Suprapubic skin (tissue), 4 donors: ENCODE data around the gene ARHGAP40. TPM values are rescaled to one million over a fixed set of nuclear protein-coding genes. Genes with fewer than 3 reads are reported as not detected.
A peak's percentile ranks its signal among the peaks of the same experiment; 100 is the strongest.

ENCODE experiments used
- DNase-seq, 2 donors: peaks; one replicate each; pipeline ENCODE4 v3.0.0-alpha.2; 2019; ENCODE audit warnings: low spot score in 2 of 2
- H3K27ac ChIP-seq: fragments of 200-600 bp; sonication (generic); one replicate; pipeline ENCODE4 v1.5.1; 2019
- H3K27me3 ChIP-seq: fragments of 200-600 bp; sonication (generic); one replicate; pipeline ENCODE4 v1.5.1; 2019
- H3K36me3 ChIP-seq: fragments of 200-600 bp; sonication (generic); one replicate; pipeline ENCODE4 v1.5.1; 2019
- H3K4me1 ChIP-seq: fragments of 200-600 bp; sonication (generic); one replicate; pipeline ENCODE4 v1.5.1; 2019
- H3K4me3 ChIP-seq: fragments of 200-600 bp; sonication (generic); one replicate; pipeline ENCODE4 v1.5.1; 2019; ENCODE audit warnings: mild to moderate bottlenecking
- H3K9me3 ChIP-seq: fragments of 200-600 bp; sonication (generic); one replicate; pipeline ENCODE4 v1.5.1; 2019
- CTCF ChIP-seq, 2 donors: fragments of 200-600 bp in 1 of 2; fragments of 450-650 bp in 1 of 2; sonication (generic) in 1 of 2; IDR thresholded peaks; one replicate each; pipeline ENCODE4 v1.5.1; 2016 to 2019; ENCODE audit warnings: antibody characterized with exemption in 2 of 2, mild to moderate bottlenecking in 1 of 2, moderate library complexity in 1 of 2
- EP300 ChIP-seq: sonication (generic); formaldehyde crosslinking; IDR thresholded peaks from one replicate; pipeline ENCODE4 v1.6.1; 2017; ENCODE audit warnings: antibody characterized with exemption
- POLR2A ChIP-seq, 2 donors: fragments of 450-650 bp; IDR thresholded peaks; one replicate each; pipeline ENCODE4 v1.6.1; 2017; ENCODE audit warnings: antibody characterized with exemption in 2 of 2, mild to moderate bottlenecking in 2 of 2, moderate library complexity in 2 of 2
- POLR2AphosphoS5 ChIP-seq, 3 donors: sonication (generic); formaldehyde crosslinking; IDR thresholded peaks; one replicate each; pipeline ENCODE4 v1.6.1; 2017; ENCODE audit warnings: antibody characterized with exemption in 3 of 3
- WGBS: methylation state at CpG from one replicate; pipeline ENCODE4 v1.1.5; 2018; 5-methylcytosine and 5-hydroxymethylcytosine counted together
- total RNA-seq, 4 donors: library from RNA; depleted of rRNA; stranded (reverse); fragments of >200 nt; gene quantifications; one replicate each; pipeline ENCODE4 v1.1.0, GENCODE V29; 2016

ARHGAP40 gene
- total RNA-seq, 4 donors from 2014 or later = 30.2 to 139 (median 74.5) TPM

- DNase-seq = no peak
- H3K36me3 ChIP-seq = no peaks in the 10 kb centered on the region
- H3K4me1 ChIP-seq = peaks cover 13% of the 10 kb centered on the region
- no peak overlapping the region for H3K27ac ChIP-seq
- no peaks in the 10 kb centered on the region for H3K9me3 ChIP-seq
- H3K4me3 ChIP-seq = peak overlapping the region; percentile 50
- H3K27me3 ChIP-seq = peaks cover 60% of the 10 kb centered on the region
- 33% methylated on average over 13 of the region's 13 CpGs for WGBS
- TF ChIP-seq POLR2AphosphoS5 (IDR thresholded peaks at IDR 0.05) (no peak), POLR2A (IDR thresholded peaks at IDR 0.05) (no peak)
Observed at GRCh38 chr20:38674765-38675133, 73.1 kb downstream of the ARHGAP40 start.

- no peak overlapping the region for H3K4me3 ChIP-seq
- peaks cover 43% of the 10 kb centered on the region for H3K27me3 ChIP-seq
- DNase-seq = no peak
- no peak overlapping the region for H3K27ac ChIP-seq
- H3K36me3 ChIP-seq = no peaks in the 10 kb centered on the region
- no peak for TF ChIP-seq POLR2A (IDR thresholded peaks at IDR 0.05)
- no peak for TF ChIP-seq POLR2AphosphoS5 (IDR thresholded peaks at IDR 0.05)
- TF ChIP-seq EP300 = no peak
- no peak for TF ChIP-seq CTCF (IDR thresholded peaks at IDR 0.05)
- no peaks in the 10 kb centered on the region for H3K9me3 ChIP-seq
- H3K4me1 ChIP-seq = peaks cover 13% of the 10 kb centered on the region
- 85% methylated on average over 5 of the region's 5 CpGs for WGBS
Observed at GRCh38 chr20:38676576-38676975, 75.0 kb downstream of the ARHGAP40 start.

GRCh38 chr20:38680500-38681306 lies 79.1 kb downstream of the ARHGAP40 start:
- Histone ChIP-seq H3K27me3 (peaks cover 39% of the 10 kb centered on the region), H3K4me1 (no peaks in the 10 kb centered on the region), H3K36me3 (no peaks in the 10 kb centered on the region), H3K27ac (no peak overlapping the region), H3K9me3 (no peaks in the 10 kb centered on the region), H3K4me3 (no peak overlapping the region)
- WGBS = 46% methylated on average over 9 of the region's 9 CpGs
- no peak for DNase-seq
- no peak for TF ChIP-seq POLR2A (IDR thresholded peaks at IDR 0.05)
- no peak for TF ChIP-seq POLR2AphosphoS5 (IDR thresholded peaks at IDR 0.05)
- TF ChIP-seq EP300 = no peak
- TF ChIP-seq CTCF (IDR thresholded peaks at IDR 0.05) = no peak

GRCh38 chr20:38685271-38685670 lies 83.7 kb downstream of the ARHGAP40 start:
- H3K4me3 ChIP-seq = no peak overlapping the region
- no peak overlapping the region for H3K27ac ChIP-seq
- 46% methylated on average over 2 of the region's 2 CpGs for WGBS
- peaks cover 51% of the 10 kb centered on the region for H3K27me3 ChIP-seq
- no peaks in the 10 kb centered on the region for H3K9me3 ChIP-seq
- no peak for DNase-seq
- no peaks in the 10 kb centered on the region for H3K4me1 ChIP-seq
- H3K36me3 ChIP-seq = no peaks in the 10 kb centered on the region
- no peak for TF ChIP-seq POLR2AphosphoS5 (IDR thresholded peaks at IDR 0.05)
- no peak for TF ChIP-seq CTCF (IDR thresholded peaks at IDR 0.05)
- no peak for TF ChIP-seq POLR2A (IDR thresholded peaks at IDR 0.05)
- TF ChIP-seq EP300 = no peak

- Histone ChIP-seq H3K36me3 (no peaks in the 10 kb centered on the region), H3K27me3 (peaks cover 52% of the 10 kb centered on the region), H3K4me1 (no peaks in the 10 kb centered on the region), H3K4me3 (no peak overlapping the region), H3K27ac (no peak overlapping the region), H3K9me3 (no peaks in the 10 kb centered on the region)
- no peak for TF ChIP-seq POLR2A (IDR thresholded peaks at IDR 0.05)
- no peak for TF ChIP-seq EP300
- TF ChIP-seq POLR2AphosphoS5 (IDR thresholded peaks at IDR 0.05) = no peak
- no peak for TF ChIP-seq CTCF (IDR thresholded peaks at IDR 0.05)
- no peak for DNase-seq
- WGBS = 15% methylated on average over 14 of the region's 14 CpGs
Observed at GRCh38 chr20:38685853-38686473, 84.4 kb downstream of the ARHGAP40 start.
